ENCODE data around the gene EPHA3.
A peak's percentile ranks its signal among the peaks of the same experiment; 100 is the strongest.

Gene EPHA3

DNA sequence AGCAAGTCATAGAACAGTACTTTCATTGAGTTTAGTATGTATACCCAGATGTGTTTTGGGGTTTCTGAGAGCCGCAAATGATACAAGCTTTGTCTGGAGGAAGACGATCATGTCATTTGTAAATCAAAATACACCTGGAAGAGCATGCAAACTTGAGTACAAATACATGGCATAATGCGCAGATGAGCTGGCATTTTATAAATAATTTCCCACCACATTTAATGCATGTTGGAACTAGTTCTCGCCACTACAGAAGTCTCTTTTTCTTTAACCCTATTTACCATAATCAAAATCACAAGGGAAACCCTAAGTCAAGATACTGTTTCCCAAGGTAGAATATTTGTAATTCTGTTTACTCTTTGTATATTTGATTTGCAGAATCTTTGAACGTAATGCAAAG lies 318.6 kb downstream of the EPHA3 start:
- intact Hi-C loops (cut with DNase I) = no loop called here
- DNase-seq = no peak

DNA sequence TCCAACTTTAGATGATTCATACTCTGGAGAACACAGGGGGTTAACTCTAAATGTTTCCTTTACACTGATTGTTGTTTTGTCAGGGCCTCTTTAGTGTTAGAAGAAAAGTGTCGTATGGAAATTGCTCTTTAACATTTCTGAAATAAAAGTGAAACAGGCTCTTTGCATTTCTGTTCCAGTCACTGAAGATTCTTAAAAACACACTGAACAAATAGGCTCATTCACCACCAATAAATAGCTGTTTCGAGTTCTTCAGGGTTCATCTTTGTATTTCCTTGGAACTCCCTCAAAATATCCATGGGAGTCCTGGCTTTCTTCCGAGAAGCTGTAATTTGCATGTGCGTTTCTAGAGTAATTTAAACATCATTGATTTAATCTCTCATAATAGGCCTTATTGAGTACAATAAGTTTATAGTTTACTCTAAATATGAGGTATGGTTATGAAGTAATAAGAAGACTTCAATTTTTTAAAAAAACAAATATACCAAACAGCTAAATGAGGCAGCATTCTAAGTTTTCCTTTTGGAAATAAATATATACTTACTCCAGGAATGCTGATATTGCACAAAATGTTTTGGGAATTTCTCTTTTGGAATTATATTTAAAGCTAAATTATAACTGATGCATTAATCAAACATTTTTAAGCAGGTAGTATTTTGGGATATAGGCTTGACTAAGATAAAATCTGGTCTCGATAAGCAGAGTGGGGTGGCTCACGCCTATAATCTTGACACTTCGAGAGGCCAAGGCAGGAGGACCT lies 327.4 kb downstream of the EPHA3 start:
- intact Hi-C loops (cut with DNase I) = no loop called here
- DNase-seq = no peak

DNA sequence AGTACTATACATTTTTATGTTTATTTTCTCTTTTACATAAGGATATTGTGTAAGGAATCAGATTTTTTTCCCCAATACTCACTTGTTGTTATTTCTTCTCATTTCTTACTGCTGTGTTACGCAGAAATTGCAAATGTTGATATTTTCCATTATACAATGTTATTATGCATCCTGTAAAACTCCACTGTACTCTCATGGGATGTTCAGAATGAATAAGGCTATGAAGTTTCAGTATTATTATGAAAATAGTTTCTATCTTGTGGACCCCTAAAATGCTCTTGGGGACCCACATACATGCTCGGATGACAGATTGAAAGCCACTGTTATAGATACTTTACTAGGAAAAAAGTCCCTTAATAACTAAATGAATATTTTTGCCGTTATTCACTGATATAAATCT lies 329.4 kb downstream of the EPHA3 start:
- intact Hi-C loops (cut with DNase I) = no loop called here

DNA sequence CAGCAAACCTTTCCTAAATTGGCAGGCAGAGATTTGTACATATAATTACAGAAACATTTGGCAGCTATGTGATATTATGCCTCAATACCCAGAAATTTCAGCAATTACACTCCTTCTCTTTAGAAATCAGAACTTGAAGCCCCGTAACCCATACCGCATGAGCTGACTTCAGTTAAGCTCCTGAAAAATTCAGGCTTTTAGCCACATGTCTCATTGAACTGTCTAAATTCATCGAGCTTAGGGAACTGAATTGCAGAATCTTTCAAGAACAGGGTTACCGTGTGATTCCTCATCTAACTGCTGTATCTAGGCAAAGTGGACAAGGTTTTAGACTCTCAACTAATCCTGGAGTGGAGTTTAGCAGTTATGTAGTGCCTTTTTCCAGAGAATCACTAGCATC lies 333.0 kb downstream of the EPHA3 start:
- intact Hi-C loops (cut with DNase I) = no loop called here
- no peak for DNase-seq

More for the DNA sequence above, 329.4 kb downstream of the EPHA3 start:
- DNase-seq = no peak

DNA sequence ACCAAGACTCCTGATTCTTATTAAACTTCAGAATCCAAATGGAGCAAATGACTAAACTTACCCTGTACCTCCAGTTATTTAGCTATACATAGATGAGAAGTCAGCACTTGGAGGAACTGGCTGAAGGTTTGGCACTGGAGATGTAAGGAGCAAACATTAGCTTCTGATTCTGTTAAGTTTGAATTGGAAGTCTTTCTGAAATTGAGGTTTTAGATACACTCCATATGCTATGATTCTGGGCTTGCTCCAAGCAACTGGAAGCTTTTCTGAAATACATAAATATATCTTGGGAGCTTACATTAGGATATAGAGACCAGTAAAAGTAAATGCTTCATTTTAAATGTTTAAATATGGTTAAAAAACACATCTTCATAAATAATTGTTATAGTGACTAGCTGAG lies 333.7 kb downstream of the EPHA3 start:
- intact Hi-C loops (cut with DNase I) = no loop called here
- DNase-seq = no peak

DNA sequence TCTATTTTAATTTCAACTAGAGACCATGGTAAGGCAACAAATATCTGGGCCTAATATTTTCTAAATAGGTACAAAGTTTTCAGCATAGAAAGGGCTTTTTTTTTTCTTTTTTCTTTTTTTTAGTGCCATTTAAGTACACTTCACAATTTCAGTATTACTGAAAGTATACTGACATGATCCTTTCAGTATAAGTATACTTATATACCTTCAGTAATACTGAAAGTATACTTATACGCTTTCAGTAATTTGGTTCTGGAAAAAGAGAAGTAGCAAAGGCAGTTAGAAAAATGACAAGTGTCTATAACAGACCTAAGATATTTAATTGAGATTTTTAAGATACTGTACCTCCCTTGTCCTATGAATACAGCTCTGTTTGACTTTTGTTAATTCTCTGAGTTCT lies 339.2 kb downstream of the EPHA3 start:
- intact Hi-C loops (cut with DNase I) = no loop called here
- no peak for DNase-seq

DNA sequence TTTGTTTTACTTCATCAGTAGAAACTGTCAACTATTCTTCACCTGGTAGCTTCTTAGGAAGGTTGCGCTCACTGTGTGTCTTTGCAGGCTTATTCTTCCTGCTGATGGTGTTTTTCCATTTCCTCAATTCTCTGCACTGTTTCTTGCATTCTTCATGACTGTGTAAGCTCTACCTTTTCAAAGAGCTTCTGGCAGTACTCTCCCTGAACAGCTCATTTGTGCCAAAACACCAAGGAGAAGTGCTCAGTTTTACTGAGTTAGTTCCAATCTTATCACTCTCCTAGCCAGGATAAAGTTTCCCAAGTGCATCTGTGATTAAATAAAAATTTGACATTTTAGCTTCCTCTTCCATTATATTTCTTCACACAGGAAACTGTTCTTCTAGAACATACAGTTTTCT lies 339.8 kb downstream of the EPHA3 start:
- DNase-seq = no peak
- intact Hi-C loops (cut with DNase I) = no loop called here

DNA sequence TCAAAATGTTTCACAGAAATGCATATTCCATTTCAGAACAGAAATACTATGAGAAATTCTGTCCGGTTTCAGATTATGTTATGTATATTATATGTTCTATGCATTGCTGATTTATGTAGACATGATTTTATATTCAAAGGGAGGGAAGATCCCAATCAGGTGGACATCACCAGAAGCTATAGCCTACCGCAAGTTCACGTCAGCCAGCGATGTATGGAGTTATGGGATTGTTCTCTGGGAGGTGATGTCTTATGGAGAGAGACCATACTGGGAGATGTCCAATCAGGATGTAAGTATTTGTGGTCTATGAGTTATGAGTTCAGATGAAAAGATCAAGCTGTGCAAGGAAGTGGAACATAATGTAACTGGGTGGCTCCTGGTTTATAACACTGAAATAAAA lies 341.7 kb downstream of the EPHA3 start:
- no peak for DNase-seq
- intact Hi-C loops (cut with DNase I) = no loop called here

DNA sequence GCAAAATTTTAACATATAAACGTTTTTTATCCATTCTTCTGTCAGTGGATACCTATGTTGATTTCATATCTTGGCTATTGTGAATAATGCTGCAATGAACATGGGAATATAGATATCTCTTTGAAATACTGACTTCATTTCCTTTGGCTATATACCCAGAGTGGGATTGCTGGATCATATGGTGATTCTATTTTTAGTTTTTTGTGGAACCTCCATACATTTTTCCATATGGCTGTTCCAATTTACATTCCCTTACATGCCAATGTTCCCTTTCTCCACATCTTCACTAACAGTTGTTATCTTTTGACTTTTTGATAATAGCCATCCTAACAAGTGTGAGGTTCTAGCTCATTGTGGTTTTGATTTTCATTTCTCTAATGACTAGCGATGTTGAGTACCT lies 344.6 kb downstream of the EPHA3 start:
- intact Hi-C loops (cut with DNase I) = no loop called here
- DNase-seq = no peak

DNA sequence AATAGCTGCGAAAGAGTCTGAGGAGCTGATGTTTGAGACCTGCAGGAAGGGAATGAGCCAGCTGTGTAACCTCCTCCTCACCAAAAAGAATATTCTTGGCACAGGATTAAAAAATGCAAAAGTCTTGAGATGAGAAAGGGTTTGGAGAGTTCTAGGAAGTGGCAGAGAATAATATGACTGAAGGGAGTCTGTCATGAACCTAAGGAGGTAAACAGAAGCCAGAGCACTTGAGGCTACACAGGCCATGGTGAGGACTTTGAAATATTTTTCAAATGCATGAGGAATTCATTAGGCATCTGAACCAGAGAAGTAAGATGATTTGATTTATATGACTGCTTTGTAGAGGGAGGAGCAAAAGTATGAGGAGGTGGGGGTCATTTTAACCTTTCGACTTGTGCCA lies 347.8 kb downstream of the EPHA3 start:
- intact Hi-C loops (cut with DNase I) = no loop called here

DNA sequence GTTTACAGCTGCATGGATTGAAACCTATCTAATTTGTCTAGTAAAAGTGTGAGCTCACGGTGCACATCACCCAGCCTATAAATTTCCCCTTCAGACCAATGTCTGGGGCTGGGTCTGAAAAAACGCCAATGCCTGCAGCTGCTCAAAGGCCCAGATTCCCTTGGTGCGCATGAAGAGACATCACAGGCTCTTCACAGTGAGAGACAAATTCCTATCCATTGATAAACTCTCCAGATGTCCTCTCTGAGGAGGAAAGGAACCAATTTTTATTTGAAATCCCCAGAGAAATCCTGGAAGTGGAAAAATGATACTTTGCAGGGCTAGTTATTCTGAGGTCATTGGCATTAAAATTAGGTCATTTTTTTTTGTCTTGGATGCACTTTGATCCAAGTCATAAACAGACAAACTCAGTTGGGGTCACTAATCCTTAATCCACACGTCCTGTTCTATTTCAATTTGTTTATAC lies 360.5 kb downstream of the EPHA3 start:
- intact Hi-C loops (cut with DNase I) = no loop called here
- no peak for DNase-seq

More for the DNA sequence above, 347.8 kb downstream of the EPHA3 start:
- no peak for DNase-seq

DNA sequence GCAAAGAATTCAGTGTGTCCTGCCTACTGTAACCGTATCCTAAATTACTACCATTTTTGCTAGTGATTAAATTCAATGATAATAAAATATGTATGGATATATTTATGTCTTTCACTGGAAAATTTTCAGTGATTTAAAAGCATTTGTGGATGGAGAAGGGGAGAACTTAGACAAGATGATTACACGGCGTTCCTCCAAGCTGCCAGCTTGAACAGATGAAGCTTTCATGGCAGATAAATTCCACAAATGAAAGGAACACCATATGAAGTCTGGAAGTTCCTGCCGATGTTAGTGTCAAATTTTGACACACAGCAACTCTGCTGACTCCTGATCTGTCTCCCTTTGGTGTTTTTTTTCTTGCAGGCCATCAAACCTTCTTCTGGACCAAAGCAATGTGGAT lies 364.7 kb downstream of the EPHA3 start:
- DNase-seq = no peak
- intact Hi-C loops (cut with DNase I) = no loop called here

DNA sequence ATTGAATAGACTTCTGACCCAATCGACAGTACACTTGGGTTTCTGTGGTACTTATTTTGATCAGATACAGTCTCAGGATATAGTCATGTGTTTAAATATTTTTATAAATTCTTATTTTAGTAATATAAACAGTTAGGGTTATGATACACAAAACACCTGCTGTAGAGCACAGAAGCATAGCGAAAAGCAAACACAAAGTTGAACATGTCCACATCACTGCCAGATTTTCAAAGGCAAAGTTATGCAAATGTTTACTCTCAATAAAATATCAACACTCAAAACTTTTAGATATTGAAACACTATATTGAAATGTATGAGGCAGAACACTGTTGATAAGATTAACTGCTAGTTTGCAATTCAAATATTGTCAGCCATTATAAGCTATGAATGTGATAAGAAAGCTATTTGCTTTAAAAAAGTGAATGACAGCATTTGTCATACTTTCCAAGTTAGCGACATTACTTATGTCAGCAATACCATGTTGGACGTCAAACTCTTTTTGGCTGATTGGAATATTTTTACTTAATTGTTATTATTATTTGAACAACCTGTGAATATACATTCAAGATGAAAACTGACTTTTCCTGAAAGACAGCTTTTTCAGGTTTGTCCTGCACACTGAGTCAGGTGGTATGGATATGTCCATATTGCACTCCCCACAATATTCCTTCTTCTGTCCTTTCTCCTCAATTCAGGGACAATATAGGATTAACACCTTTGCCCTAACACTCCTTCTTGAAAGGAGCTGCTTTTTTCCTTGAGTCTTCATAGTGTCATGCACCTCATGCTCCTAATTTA lies 367.1 kb downstream of the EPHA3 start:
- no peak for DNase-seq
- intact Hi-C loops (cut with DNase I) = no loop called here

DNA sequence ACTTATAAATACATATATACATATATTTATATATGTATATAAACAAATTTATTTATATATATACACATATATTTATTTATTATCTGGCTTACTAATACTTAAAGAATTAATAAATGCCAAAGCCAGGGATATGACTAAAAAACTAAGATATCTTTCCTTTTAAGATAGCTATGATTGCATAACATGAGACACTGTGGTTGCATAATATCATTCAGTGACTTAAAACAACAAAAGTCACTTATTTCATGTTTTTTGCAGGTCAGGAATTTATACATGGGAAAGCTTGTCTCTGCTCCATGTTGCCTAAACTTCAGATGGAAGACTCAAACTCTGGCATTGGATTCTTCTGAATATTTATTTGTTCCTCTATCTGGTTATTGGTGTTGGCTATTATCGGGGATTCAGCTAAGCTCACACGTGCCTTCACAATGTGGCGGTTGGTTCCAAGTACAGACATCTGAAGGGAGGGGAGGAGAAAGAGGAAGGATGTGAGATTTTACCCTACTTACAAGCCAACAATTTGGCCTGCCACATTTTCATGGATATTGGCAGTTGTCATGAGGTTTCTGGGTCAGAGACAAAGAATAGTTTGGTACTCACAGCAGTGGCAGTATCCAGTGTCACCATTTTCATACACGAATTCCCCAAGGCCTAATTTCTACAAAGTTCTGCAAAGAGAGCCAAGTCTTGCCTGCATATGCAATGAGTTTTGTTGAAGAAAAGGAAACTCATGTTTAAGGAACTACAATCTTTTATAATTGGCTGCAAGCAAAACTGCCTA lies 381.6 kb downstream of the EPHA3 start:
- intact Hi-C loops (cut with DNase I) = no loop called here
- DNase-seq = no peak

DNA sequence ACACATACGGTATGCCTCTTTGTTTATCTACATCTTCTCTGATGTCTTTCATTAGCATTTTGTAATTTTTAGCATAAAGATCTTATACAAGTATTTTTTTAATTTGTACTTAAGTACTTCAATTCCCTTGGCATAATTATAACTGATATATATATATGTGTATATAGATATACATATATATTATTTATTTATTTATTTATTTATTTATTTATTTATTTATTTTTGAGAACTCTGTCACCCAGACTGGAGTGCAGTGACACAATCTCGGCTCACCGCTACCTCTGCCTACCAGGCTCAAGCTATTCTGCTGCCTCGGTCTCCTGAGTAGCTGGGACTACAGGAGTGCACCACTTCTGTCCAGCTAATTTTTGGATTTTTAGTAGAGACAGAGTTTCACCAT lies 382.7 kb downstream of the EPHA3 start:
- DNase-seq = no peak
- intact Hi-C loops (cut with DNase I) = no loop called here

DNA sequence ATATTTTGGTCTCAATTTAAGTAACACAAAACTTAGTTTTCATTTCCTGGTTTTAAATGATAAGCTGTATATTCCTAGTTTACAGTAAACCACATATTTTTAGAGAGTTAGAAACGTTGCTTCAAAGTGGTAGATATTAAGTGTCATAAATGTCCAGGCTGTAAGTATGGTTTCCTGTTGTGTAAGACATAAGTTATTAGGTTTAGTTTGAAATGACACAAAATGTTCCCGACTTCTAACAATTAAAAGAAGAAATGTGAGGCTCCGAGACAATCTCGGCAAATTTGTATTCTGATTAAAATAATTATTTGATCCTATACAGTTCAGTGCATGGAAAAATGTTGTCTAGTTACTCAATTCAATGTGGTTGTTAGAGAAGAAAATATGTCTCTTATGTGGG lies 387.3 kb downstream of the EPHA3 start:
- intact Hi-C loops (cut with DNase I) = no loop called here
- no peak for DNase-seq

DNA sequence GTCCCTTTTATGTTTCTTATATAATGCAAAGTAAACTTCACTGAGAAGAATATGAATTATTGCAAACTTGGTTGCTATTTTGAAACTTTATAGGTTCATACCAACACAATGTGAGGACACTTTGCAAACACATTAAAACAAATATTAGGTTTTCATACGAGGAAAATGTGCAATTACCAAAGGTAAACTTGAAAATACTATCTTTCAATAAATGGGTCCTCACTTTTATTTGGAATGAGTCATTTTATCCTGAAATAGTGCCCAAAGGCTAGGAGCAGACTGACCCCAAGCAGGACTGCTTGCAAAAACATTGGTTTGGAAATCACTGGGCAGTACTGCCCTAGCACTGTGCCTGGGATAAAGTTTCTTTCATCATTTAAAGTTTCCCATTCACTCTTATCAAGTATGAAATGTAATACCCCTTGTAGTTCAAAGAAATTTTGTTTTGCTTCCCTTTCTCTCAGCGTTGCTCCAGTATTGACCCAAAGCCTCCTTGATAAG lies 396.5 kb downstream of the EPHA3 start:
- intact Hi-C loops (cut with DNase I) = no loop called here
- no peak for DNase-seq

DNA sequence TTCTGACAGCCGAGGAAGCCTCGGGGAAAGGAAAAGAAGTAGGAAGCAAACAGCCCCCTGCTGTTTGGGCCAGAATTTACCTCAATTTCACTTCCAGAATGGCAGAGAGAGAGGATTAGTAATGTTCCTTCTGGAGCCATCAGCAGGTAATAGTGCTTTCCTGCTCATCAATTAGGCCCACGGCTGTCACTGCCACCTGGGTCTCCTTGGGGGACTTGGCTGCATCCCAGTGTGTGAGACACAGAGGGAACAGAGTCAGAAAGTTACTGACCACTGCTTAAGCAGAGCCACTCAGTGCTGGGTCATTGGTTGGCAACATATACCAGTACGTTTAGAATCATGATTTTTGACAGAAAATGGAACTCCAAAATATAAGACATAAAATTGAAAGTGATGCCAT lies 397.0 kb downstream of the EPHA3 start:
- DNase-seq = peak in 1 of 10 donors; percentile 49
- intact Hi-C loops (cut with DNase I) = no loop called here

DNA sequence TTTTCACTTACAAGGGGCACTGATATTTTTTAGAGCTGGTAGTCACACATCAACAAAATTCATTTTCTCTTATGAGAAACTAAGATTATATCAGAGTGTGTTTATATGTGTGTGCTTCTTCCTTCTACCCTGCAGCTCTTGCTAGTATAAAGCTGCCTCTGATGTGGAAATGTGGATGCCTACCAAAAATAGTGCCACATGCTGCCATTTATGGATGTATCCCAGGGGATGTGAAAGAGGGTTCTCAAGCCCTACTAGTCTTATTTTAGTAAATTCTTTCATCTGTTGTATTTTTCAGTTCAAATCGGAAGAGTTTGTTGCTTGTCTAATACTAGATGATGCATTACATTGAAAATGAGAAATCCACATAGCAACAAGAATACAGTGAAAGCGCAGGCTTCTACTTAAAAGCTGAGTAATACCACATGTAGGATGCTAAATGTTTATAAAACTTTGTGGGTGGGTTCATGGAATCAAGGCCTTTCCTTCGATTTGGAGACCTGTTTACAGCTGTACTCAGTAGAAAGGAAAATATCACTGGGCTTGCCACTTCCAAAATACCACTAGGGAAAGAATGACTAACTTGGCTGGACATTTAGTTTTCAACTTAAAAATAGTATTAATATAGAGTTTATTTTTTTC lies 399.2 kb downstream of the EPHA3 start:
- intact Hi-C loops (cut with DNase I) = no loop called here
- no peak for DNase-seq

DNA sequence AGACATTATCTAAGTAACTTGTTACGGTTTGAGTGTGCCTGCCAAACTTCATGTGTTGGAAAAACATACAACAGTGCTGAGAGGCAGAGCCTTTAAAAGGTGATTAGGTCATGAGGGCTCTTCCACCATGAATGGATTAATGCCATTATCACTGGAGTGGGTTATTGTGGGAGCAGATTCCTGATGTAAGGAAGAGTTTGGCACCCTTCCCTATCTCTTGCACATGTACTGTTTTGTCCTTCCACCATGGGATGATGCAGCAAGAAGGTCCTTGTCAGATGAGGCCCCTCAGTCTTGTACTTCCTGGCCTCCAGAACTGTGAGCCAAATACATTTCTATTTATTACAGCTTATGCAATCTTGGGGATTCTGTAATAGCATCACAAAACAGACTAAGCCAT lies 413.9 kb downstream of the EPHA3 start:
- no peak for DNase-seq
- intact Hi-C loops (cut with DNase I) = no loop called here

DNA sequence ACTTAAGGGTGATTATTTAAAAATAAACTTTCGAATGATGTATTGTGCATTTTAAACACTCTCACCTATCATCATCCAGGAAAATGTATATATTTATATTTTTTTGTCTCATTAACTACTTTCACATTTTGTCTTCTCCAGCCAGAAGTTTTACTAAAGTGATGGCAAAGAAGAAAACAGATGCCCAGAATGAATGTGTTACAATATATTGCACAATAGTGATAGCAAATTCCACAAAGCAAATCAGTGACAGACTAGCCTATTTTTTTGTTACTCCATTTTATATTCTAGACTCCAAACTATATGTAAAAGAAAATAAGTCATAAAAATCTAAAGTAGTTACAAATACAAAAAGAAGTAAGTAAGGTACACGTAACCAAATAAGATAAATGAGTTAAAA lies 414.7 kb downstream of the EPHA3 start:
- no peak for DNase-seq
- intact Hi-C loops (cut with DNase I) = no loop called here
